Effector memory CD4-positive, alpha-beta T cell (primary cell): Measurements from ENCODE around the gene ITGB6.

Source experiments
- DNase-seq, 3 donors: peaks; one replicate each; pipeline ENCODE4 v3.0.0-alpha.2; 2020
- H3K27ac ChIP-seq: 2 replicates; pipeline ENCODE4 v1.7.0; 2013; ENCODE audit warnings: mild to moderate bottlenecking, low read length, moderate library complexity; ENCODE audit not compliant: insufficient read depth, poor library complexity, severe bottlenecking
- H3K27me3 ChIP-seq: replicated peaks from 2 replicates; pipeline ENCODE4 v1.7.0; 2013; ENCODE audit warnings: mild to moderate bottlenecking, low read length; ENCODE audit not compliant: insufficient read depth, control insufficient read depth, poor library complexity, severe bottlenecking
- H3K36me3 ChIP-seq: 2 replicates; pipeline ENCODE4 v1.7.0; 2013; ENCODE audit warnings: mild to moderate bottlenecking, low read length, moderate library complexity; ENCODE audit not compliant: control insufficient read depth, insufficient read depth
- H3K4me1 ChIP-seq: 2 replicates; pipeline ENCODE4 v1.7.0; 2013; ENCODE audit warnings: low read length, mild to moderate bottlenecking; ENCODE audit not compliant: control insufficient read depth, insufficient read depth, poor library complexity, severe bottlenecking
- H3K4me3 ChIP-seq: 2 replicates; pipeline ENCODE4 v1.7.0; 2013; ENCODE audit warnings: low read length, low read depth, mild to moderate bottlenecking; ENCODE audit not compliant: insufficient read depth, poor library complexity, severe bottlenecking
- H3K9me3 ChIP-seq: 2 replicates; pipeline ENCODE4 v1.7.0; 2013; ENCODE audit warnings: mild to moderate bottlenecking, low read length, moderate library complexity; ENCODE audit not compliant: control insufficient read depth

The ITGB6 gene

DNA sequence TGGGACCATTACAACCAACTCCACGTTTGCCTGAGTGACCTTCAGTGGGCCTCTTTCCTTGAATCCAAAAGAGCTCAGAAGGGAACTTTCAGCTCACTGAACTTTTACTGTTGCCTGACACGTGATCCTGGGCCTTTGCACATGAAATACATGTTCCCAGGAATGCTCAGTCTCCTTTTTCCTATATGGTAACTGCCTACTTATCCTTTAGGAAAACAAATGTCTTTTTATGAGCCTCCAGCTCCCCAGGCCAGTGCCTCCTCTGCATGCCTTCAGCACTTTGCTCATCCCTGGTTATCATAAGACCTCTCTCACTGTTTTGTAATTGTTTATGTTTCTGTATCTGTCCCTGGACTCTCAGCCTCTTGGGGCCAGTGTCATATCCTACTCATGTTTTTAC, 142.7 kb downstream of the ITGB6 start:
- Histone ChIP-seq H3K27me3 (peaks cover 9% of the 10 kb centered on the region), H3K4me3 (no peak overlapping the region), H3K4me1 (peaks cover 6% of the 10 kb centered on the region), H3K9me3 (no peaks in the 10 kb centered on the region), H3K36me3 (no peaks in the 10 kb centered on the region), H3K27ac (no peak overlapping the region)
- no peak for DNase-seq

DNA sequence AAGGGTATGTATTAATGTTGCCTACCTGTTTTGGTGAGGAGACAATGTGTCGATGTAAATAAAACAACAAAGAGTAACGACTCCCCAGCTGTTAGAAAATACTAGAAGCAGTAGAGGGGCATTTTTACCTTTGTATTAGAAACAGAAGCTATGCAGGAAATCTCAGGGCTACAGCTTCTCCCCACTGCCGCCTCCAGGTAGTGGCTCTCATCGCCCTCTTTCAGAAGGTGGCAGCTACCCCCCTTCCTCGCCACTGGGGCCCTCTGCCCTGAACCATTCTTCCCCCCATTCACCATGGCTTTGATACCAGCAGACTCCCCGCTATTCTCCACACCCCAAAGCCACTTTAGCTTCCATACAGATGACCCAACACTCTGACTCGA, 144.4 kb downstream of the ITGB6 start:
- H3K36me3 ChIP-seq: no peaks in the 10 kb centered on the region
- H3K27ac ChIP-seq: no peak overlapping the region
- peaks cover 2% of the 10 kb centered on the region for H3K27me3 ChIP-seq
- no peak for DNase-seq
- no peak overlapping the region for H3K4me3 ChIP-seq
- no peaks in the 10 kb centered on the region for H3K4me1 ChIP-seq
- no peaks in the 10 kb centered on the region for H3K9me3 ChIP-seq

DNA sequence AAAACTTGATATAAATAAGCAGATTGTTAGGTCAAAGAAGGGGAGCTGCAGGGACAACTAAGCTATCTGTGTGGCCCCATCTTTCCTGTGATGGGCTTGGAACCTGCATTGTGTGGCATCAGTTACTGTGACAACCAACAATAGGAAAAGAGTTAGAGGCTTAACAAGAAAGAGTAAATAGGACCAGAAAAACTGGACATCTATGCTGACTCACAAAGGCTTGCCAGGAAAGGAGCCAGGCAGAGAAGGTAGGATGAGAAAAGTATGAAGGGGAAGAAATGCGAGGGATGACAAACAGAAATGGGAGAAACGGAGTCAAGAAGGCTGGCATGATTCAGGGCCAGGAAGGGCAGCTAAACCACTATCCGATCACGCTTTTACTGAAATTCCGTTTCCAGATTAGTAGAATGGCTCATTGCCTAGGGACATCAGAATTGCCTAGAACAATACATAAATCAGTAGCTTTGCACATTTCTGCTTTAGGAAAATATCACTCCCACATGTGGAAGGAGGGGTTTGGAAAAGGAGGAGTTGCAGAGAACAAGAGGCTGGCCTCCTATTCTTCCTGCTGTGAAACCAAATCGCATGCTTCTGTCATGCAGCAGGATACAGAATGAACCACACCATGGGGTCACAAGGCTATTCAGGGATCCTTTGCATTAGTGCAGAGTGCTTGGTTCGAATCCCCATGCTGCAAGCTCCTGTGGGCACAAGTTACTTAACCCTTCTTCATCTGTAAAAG, 144.9 kb downstream of the ITGB6 start:
- no peaks in the 10 kb centered on the region for H3K9me3 ChIP-seq
- H3K4me1 ChIP-seq: no peaks in the 10 kb centered on the region
- no peaks in the 10 kb centered on the region for H3K27me3 ChIP-seq
- no peak overlapping the region for H3K4me3 ChIP-seq
- no peaks in the 10 kb centered on the region for H3K36me3 ChIP-seq
- DNase-seq: no peak
- no peak overlapping the region for H3K27ac ChIP-seq

DNA sequence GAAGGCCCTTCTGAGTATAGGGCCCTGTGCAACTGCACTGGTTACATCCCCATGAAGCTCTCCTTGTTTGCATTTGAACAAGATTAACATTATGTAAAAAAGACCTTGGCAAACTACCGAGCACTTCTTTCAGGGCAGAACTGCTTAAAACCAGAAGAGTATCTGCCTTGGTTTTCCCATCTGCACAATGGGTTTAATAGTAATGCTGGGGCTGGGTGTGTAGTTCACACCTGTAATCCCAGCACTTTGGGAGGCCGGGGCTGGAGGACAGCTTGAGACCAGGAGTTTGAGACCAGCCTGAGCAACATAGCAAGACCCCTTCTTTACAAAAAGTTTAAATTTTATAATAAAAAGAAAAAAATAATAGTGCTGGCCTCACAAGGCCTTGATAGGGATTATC, 146.1 kb downstream of the ITGB6 start:
- no peak for DNase-seq
- no peaks in the 10 kb centered on the region for H3K27me3 ChIP-seq
- H3K36me3 ChIP-seq: no peaks in the 10 kb centered on the region
- no peak overlapping the region for H3K4me3 ChIP-seq
- H3K9me3 ChIP-seq: no peaks in the 10 kb centered on the region
- no peaks in the 10 kb centered on the region for H3K4me1 ChIP-seq
- H3K27ac ChIP-seq: no peak overlapping the region

DNA sequence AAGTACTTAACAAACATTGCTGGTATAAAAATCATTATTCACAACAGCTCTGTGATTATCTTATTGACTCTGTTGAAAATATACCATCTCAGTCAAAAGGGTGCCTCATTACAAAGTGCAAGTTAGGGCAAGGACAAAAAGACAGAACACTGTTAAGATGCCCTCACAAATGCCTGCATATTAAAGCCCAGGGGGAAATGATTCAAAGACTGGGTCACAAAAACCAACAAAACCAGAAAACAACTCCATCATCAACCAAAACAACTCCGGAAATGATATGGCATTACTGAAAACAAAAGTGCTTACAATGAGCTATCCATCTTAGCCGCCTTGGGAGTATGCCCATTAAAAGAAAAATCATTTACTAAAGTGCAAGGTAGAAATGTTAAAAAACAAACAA, 147.5 kb downstream of the ITGB6 start:
- no peaks in the 10 kb centered on the region for H3K4me1 ChIP-seq
- DNase-seq: no peak
- no peak overlapping the region for H3K4me3 ChIP-seq
- H3K27ac ChIP-seq: no peak overlapping the region
- H3K9me3 ChIP-seq: no peaks in the 10 kb centered on the region
- H3K36me3 ChIP-seq: no peaks in the 10 kb centered on the region
- no peaks in the 10 kb centered on the region for H3K27me3 ChIP-seq

DNA sequence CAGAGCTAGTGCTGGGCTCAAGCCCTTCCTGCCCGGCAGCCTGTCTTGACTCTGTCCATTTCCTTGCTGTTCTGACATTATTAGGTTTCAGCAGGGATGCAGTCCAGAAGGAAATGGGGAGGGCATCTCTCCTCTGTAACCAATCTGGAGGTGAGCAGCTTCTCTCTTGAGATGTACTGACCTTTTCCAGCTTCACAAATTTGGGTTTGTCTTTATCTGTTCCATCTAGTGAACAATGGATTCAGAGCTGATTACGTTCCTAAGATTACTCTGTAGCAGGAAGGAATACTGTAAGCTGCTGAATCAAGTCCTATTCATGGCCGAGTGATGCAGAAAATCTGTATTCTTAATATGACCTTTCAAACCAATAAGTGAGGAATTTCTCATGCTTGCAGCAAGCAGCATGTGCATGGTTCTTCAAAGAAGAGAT, 148.7 kb downstream of the ITGB6 start:
- Histone ChIP-seq H3K27me3 (no peaks in the 10 kb centered on the region), H3K4me1 (no peaks in the 10 kb centered on the region), H3K36me3 (no peaks in the 10 kb centered on the region), H3K27ac (no peak overlapping the region), H3K9me3 (no peaks in the 10 kb centered on the region), H3K4me3 (no peak overlapping the region)
- no peak for DNase-seq

DNA sequence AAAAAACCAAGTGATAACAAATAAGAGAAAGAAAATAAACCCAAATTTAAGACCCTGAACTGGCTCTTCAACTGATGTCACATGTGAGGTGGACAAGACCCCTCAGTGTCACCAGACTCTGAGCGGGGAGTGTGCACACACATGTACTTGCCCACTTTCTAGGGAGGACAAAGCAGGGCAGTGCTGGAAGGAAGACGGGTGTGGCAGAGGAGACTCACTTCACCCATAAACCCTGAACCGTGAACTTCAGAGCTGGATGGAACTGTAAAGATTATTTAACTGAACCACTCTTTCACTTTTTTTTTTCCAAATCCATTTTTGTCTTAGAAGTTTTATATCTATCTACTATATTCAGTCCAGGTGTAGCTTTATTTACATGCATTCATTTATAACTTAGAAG, 149.9 kb downstream of the ITGB6 start:
- H3K36me3 ChIP-seq: no peaks in the 10 kb centered on the region
- no peak for DNase-seq
- H3K4me3 ChIP-seq: no peak overlapping the region
- no peak overlapping the region for H3K27ac ChIP-seq
- H3K9me3 ChIP-seq: no peaks in the 10 kb centered on the region
- no peaks in the 10 kb centered on the region for H3K4me1 ChIP-seq
- no peaks in the 10 kb centered on the region for H3K27me3 ChIP-seq
